ENCODE measurements around the gene KCTD2.
"Not testable (repeated sequence)": the region's sequence is repeated elsewhere in the genome, so short reads cannot be mapped to it uniquely, and the experiment has no call there.

KCTD2 gene

GRCh38 chr17:75046407-75047289 lies at the start of gene KCTD2, which contains the start of gene ATP5PD:
Gene KCTD2 (plus strand): TSS chr17:75047225. CDS start chr17:75047251, 26 bp downstream.
Gene ATP5PD (minus strand): TSS chr17:75046969. CDS start chr17:75042650, 4,319 bp downstream.
- peak; percentile 87 to 97 for DNase-seq

GRCh38 chr17:74998783-74999182 lies 48.2 kb upstream of the KCTD2 start:
- no peak for DNase-seq

- no peak for DNase-seq
Observed at GRCh38 chr17:74999523-74999922, 47.5 kb upstream of the KCTD2 start.

- no peak for DNase-seq
Observed at GRCh38 chr17:75001915-75002843, 44.8 kb upstream of the KCTD2 start.

- no peak for DNase-seq
Observed at GRCh38 chr17:75003070-75003956, 43.7 kb upstream of the KCTD2 start.

GRCh38 chr17:75003957-75004355 lies 43.1 kb upstream of the KCTD2 start:
- no peak for DNase-seq

GRCh38 chr17:75004371-75004770 lies 42.7 kb upstream of the KCTD2 start:
- DNase-seq: no peak

GRCh38 chr17:75005291-75005690 lies 41.7 kb upstream of the KCTD2 start:
- DNase-seq: no peak

GRCh38 chr17:75006084-75006483 lies 40.9 kb upstream of the KCTD2 start:
- not testable (repeated sequence) for DNase-seq

GRCh38 chr17:75006653-75007052 lies 40.4 kb upstream of the KCTD2 start:
- DNase-seq: no peak

- DNase-seq: no peak
Observed at GRCh38 chr17:75008373-75008772, 38.7 kb upstream of the KCTD2 start.

GRCh38 chr17:75009139-75009724 lies 37.8 kb upstream of the KCTD2 start:
- DNase-seq: no peak

- peak; percentile 74 to 77 for DNase-seq
Observed at GRCh38 chr17:75010683-75011400, 36.2 kb upstream of the KCTD2 start.

- peak; percentile 80 to 84 for DNase-seq
Observed at GRCh38 chr17:75011401-75012095, 35.5 kb upstream of the KCTD2 start.

GRCh38 chr17:75012096-75012345 lies 35.0 kb upstream of the KCTD2 start:
- no peak for DNase-seq

GRCh38 chr17:75012346-75013091 lies 34.5 kb upstream of the KCTD2 start, which contains the start of gene MRPL58:
Gene MRPL58 (plus strand): TSS chr17:75012670. CDS start chr17:75012687, 17 bp downstream.
- peak; percentile 77 to 87 for DNase-seq

GRCh38 chr17:75013092-75013559 lies 33.9 kb upstream of the KCTD2 start:
- DNase-seq: no peak

- DNase-seq: no peak
Observed at GRCh38 chr17:75019146-75019545, 27.9 kb upstream of the KCTD2 start.

- no peak for DNase-seq
Observed at GRCh38 chr17:75019710-75020109, 27.3 kb upstream of the KCTD2 start.

Measured in NCI-H446 (cell line).